SK-N-SH treated with all-trans-retinoic acid at 6 μM for 48 hours (cell line): ENCODE results near the gene KRT80.

Source experiments
- ATAC-seq: fragments of 200-7000 bp; cut with Tn5 transposase; 3 replicates; pipeline ENCODE4 v1.9.1; 2020; ENCODE audit warnings: mild to moderate bottlenecking, moderate library complexity
- ARNTL ChIP-seq: fragments of 450-650 bp; formaldehyde crosslinking; IDR thresholded peaks from 2 replicates; pipeline ENCODE4 v1.5.0; 2020; ENCODE audit warnings: low read depth, mild to moderate bottlenecking, moderate library complexity, borderline replicate concordance
- BACH2 ChIP-seq: fragments of 250-450 bp; sonication (Bioruptor Pico); IDR thresholded peaks from 2 replicates; pipeline ENCODE4 v1.9.0; 2021; ENCODE audit warnings: mild to moderate bottlenecking, borderline replicate concordance
- CREB5 ChIP-seq: fragments of 250-450 bp; sonication (Bioruptor Pico); IDR thresholded peaks from 2 replicates; pipeline ENCODE4 v1.5.1; 2020; ENCODE audit warnings: low read depth, mild to moderate bottlenecking, moderate library complexity
- CSDC2 ChIP-seq: fragments of 250-450 bp; sonication (Bioruptor Pico); IDR thresholded peaks from 2 replicates; pipeline ENCODE4 v1.5.0; 2020; ENCODE audit warnings: mild to moderate bottlenecking, moderate library complexity
- CSRNP3 ChIP-seq: fragments of 250-450 bp; sonication (Bioruptor Pico); IDR thresholded peaks from 2 replicates; pipeline ENCODE4 v1.5.1; 2021; ENCODE audit warnings: mild to moderate bottlenecking, moderate library complexity
- ESRRG ChIP-seq: fragments of 250-450 bp; sonication (Bioruptor Pico); IDR thresholded peaks from 2 replicates; pipeline ENCODE4 v1.6.1; 2021; ENCODE audit warnings: mild to moderate bottlenecking
- GLIS3 ChIP-seq: fragments of 250-450 bp; sonication (Bioruptor Pico); IDR thresholded peaks from 2 replicates; pipeline ENCODE4 v1.5.0; 2020; ENCODE audit warnings: mild to moderate bottlenecking, moderate library complexity
- ISL1 ChIP-seq: fragments of 250-450 bp; sonication (Bioruptor Pico); IDR thresholded peaks from 2 replicates; pipeline ENCODE4 v2.1.2; 2022; ENCODE audit warnings: mild to moderate bottlenecking, moderate library complexity
- OSR1 ChIP-seq: fragments of 250-450 bp; sonication (Bioruptor Pico); IDR thresholded peaks from 2 replicates; pipeline ENCODE4 v1.8.0; 2022; ENCODE audit warnings: moderate library complexity, mild to moderate bottlenecking, inconsistent platforms
- PATZ1 ChIP-seq: fragments of 250-450 bp; sonication (Bioruptor Pico); IDR thresholded peaks from 2 replicates; pipeline ENCODE4 v1.8.0; 2020; ENCODE audit warnings: mild to moderate bottlenecking, moderate library complexity, borderline replicate concordance
- RARB ChIP-seq: fragments of 250-450 bp; sonication (Bioruptor Pico); IDR thresholded peaks from 2 replicates; pipeline ENCODE4 v1.8.0; 2021; ENCODE audit warnings: mild to moderate bottlenecking, moderate library complexity
- SNAI2 ChIP-seq: fragments of 250-450 bp; sonication (Bioruptor Pico); IDR thresholded peaks from 2 replicates; pipeline ENCODE4 v1.5.0; 2020; ENCODE audit warnings: mild to moderate bottlenecking, moderate library complexity
- TCF4 ChIP-seq: fragments of 250-450 bp; sonication (Bioruptor Pico); IDR thresholded peaks from 2 replicates; pipeline ENCODE4 v1.8.0; 2021; ENCODE audit warnings: mild to moderate bottlenecking, moderate library complexity, borderline replicate concordance
- TOX ChIP-seq: fragments of 250-450 bp; sonication (Bioruptor Pico); IDR thresholded peaks from 2 replicates; pipeline ENCODE4 v1.8.0; 2021; ENCODE audit warnings: mild to moderate bottlenecking, moderate library complexity, borderline replicate concordance
- TSHZ2 ChIP-seq: fragments of 250-450 bp; sonication (Bioruptor Pico); IDR thresholded peaks from 2 replicates; pipeline ENCODE4 v1.5.0; 2020; ENCODE audit warnings: mild to moderate bottlenecking, moderate library complexity
- ZC3H10 ChIP-seq: fragments of 250-450 bp; sonication (Bioruptor Pico); IDR thresholded peaks from 2 replicates; pipeline ENCODE4 v1.5.1; 2021; ENCODE audit warnings: mild to moderate bottlenecking, moderate library complexity
- ZFP3 ChIP-seq: fragments of 250-450 bp; sonication (Bioruptor Pico); IDR thresholded peaks from 2 replicates; pipeline ENCODE4 v1.5.0; 2020; ENCODE audit warnings: mild to moderate bottlenecking, moderate library complexity
- ZFP30 ChIP-seq: fragments of 450-650 bp; formaldehyde crosslinking; IDR thresholded peaks from 2 replicates; pipeline ENCODE4 v1.5.0; 2022; ENCODE audit warnings: mild to moderate bottlenecking, moderate library complexity
- ZNF565 ChIP-seq: fragments of 450-650 bp; formaldehyde crosslinking; conservative IDR thresholded peaks from 2 replicates; pipeline ENCODE4 v1.5.0; 2020; ENCODE audit warnings: low read depth, mild to moderate bottlenecking, moderate library complexity
- ZNF70 ChIP-seq: fragments of 450-650 bp; formaldehyde crosslinking; IDR thresholded peaks from 2 replicates; pipeline ENCODE4 v1.5.0; 2020; ENCODE audit warnings: mild to moderate bottlenecking, moderate library complexity
- ZNF8 ChIP-seq: fragments of 450-650 bp; formaldehyde crosslinking; IDR thresholded peaks from 2 replicates; pipeline ENCODE4 v1.5.0; 2020; ENCODE audit warnings: mild to moderate bottlenecking, moderate library complexity

Gene KRT80

GRCh38 chr12:52210186-52210924 is 18.5 kb upstream of the KRT80 start:
- TF ChIP-seq TOX (CRISPR knock-in tag) (no peak), ESRRG (no peak), TCF4 (no peak), BACH2 (CRISPR knock-in tag) (no peak), ZFP30 (CRISPR knock-in tag) (no peak), CSRNP3 (CRISPR knock-in tag) (no peak), GLIS3 (CRISPR knock-in tag) (no peak), CREB5 (CRISPR knock-in tag) (no peak), ZNF8 (CRISPR knock-in tag) (no peak), SNAI2 (CRISPR knock-in tag) (no peak), ARNTL (CRISPR knock-in tag) (no peak), RARB (CRISPR knock-in tag) (no peak), ZFP3 (CRISPR knock-in tag) (no peak), ZC3H10 (CRISPR knock-in tag) (no peak), PATZ1 (CRISPR knock-in tag) (no peak), OSR1 (CRISPR knock-in tag) (no peak)
- no peak for ATAC-seq

- no peak for ATAC-seq
- TF ChIP-seq OSR1 (CRISPR knock-in tag): no peak
- no peak for TF ChIP-seq TSHZ2 (CRISPR knock-in tag)
- TF ChIP-seq ISL1: no peak
- no peak for TF ChIP-seq ZFP3 (CRISPR knock-in tag)
- no peak for TF ChIP-seq CSRNP3 (CRISPR knock-in tag)
- no peak for TF ChIP-seq TOX (CRISPR knock-in tag)
- no peak for TF ChIP-seq CSDC2
- TF ChIP-seq ZNF70: no peak
Observed at GRCh38 chr12:52209321-52209720, 17.5 kb upstream of the KRT80 start.

- TF ChIP-seq ZNF565 (CRISPR knock-in tag) (no peak), CSDC2 (no peak)
- ATAC-seq: no peak
Observed at GRCh38 chr12:52208424-52209165, 16.8 kb upstream of the KRT80 start.
